K562 (cell line): Measurements from ENCODE around the gene ERICH6. TPM values are rescaled to one million over a fixed set of nuclear protein-coding genes. Genes with fewer than 3 reads are reported as not detected.
A peak's percentile ranks its signal among the peaks of the same experiment; 100 is the strongest.

ENCODE experiments used
- BCL6 ChIP-seq: fragments of 250-450 bp; sonication (Bioruptor Pico); IDR thresholded peaks from 2 replicates; pipeline ENCODE4 v1.4.0; 2020
- ELF2 ChIP-seq: fragments of 250-450 bp; sonication (Bioruptor Pico); IDR thresholded peaks from 2 replicates; pipeline ENCODE4 v1.5.0; 2021; ENCODE audit warnings: mild to moderate bottlenecking
- FOXK2 ChIP-seq, 2 experiments: fragments of 450-650 bp; IDR thresholded peaks in 1 of 2; conservative IDR thresholded peaks in 1 of 2; 2 replicates each; pipeline ENCODE4 v1.6.1; 2016; ENCODE audit warnings: low read depth in 2 of 2, mild to moderate bottlenecking in 1 of 2
- GABPB1 ChIP-seq: sonication (generic); formaldehyde crosslinking; IDR thresholded peaks from 2 replicates; pipeline ENCODE4 v1.8.0; 2022; ENCODE audit warnings: mild to moderate bottlenecking, missing genetic modification reagents
- KLF10 ChIP-seq: fragments of 250-450 bp; sonication (Bioruptor Pico); IDR thresholded peaks from 2 replicates; pipeline ENCODE4 v1.6.1; 2021; ENCODE audit warnings: matching md5 sums
- KLF16 ChIP-seq: IDR thresholded peaks from 2 replicates; pipeline ENCODE4 v1.6.1; 2016; ENCODE audit warnings: antibody characterized with exemption
- LEF1 ChIP-seq: fragments of 450-650 bp; IDR thresholded peaks from 2 replicates; pipeline ENCODE4 v1.6.1; 2016; ENCODE audit warnings: mild to moderate bottlenecking
- SMC3 ChIP-seq: conservative IDR thresholded peaks from 2 replicates; pipeline ENCODE4 v1.6.1; 2011; ENCODE audit warnings: low read depth, low read length, improper control_type of control experiment; ENCODE audit not compliant: insufficient read depth
- SREBF2 ChIP-seq: sonication (generic); formaldehyde crosslinking; IDR thresholded peaks from 2 replicates; pipeline ENCODE4 v1.4.0; 2020; ENCODE audit warnings: mild to moderate bottlenecking, missing genetic modification reagents
- ZNF324 ChIP-seq: fragments of 250-450 bp; sonication (Bioruptor Pico); IDR thresholded peaks from 2 replicates; pipeline ENCODE4 v1.4.0; 2020; ENCODE audit warnings: mild to moderate bottlenecking
- ZNF384 ChIP-seq: IDR thresholded peaks from 2 replicates; pipeline ENCODE4 v1.6.1; 2012; ENCODE audit warnings: low read depth, low read length, improper control_type of control experiment
- polyA plus RNA-seq, 8 experiments: library from polyadenylated mRNA; depleted of rRNA in 4 of 8; stranded (reverse) in 5 of 8; unstranded in 3 of 8; fragments of >200 nt; fragmentation: Nextera tagmentation in 2 of 8; fragmentation: Illumina TruSeq in 1 of 8; extraction: Ambion mirVana in 2 of 8; extraction: Trizol in 1 of 8; gene quantifications; 2 replicates each; pipeline versions ENCODE4 v1.2.1 to v1.2.3, GENCODE V29; 2011 to 2014; ENCODE audit warnings: inconsistent platforms in 1 of 8, missing spikeins in 1 of 8
- total RNA-seq, 7 experiments: library from RNA; depleted of rRNA in 6 of 7; stranded (reverse); fragments of >200 nt in 6 of 7; fragmentation: Illumina TruSeq in 2 of 7; extraction: Trizol in 2 of 7; gene quantifications; 2 replicates each; pipeline versions ENCODE4 v1.2.1 to v1.2.3, GENCODE V29; 2011 to 2021; ENCODE audit warnings: low replicate concordance in 1 of 7
- TF ChIP-seq, protein P1 (sequence below): fragments of 250-450 bp; sonication (Bioruptor Pico); IDR thresholded peaks from 2 replicates; pipeline ENCODE4 v1.5.0; 2022; ENCODE audit warnings: mild to moderate bottlenecking
- TF ChIP-seq, protein P2 (sequence below): fragments of 200-800 bp; sonication (Bioruptor generic); IDR thresholded peaks from 2 replicates; pipeline ENCODE4 v1.6.1; 2017; ENCODE audit warnings: missing genetic modification characterization, missing compliant biosample characterization
- TF ChIP-seq, protein P3 (sequence below): fragments of 250-450 bp; sonication (Bioruptor Pico); IDR thresholded peaks from 2 replicates; pipeline ENCODE4 v1.5.0; 2021; ENCODE audit warnings: mild to moderate bottlenecking, borderline replicate concordance
- TF ChIP-seq, protein P4 (sequence below): fragments of 250-450 bp; sonication (Bioruptor Pico); IDR thresholded peaks from 2 replicates; pipeline ENCODE4 v1.8.0; 2022; ENCODE audit warnings: inconsistent platforms
- TF ChIP-seq, protein P5 (sequence below): fragments of 450-650 bp; IDR thresholded peaks from 2 replicates; pipeline ENCODE4 v1.6.1; 2017; ENCODE audit warnings: antibody characterized with exemption
- TF ChIP-seq, protein P6 (sequence below), 2 experiments: fragments of 450-650 bp; IDR thresholded peaks; 2 replicates each; pipeline ENCODE4 v1.6.1; 2016

The ERICH6 gene
- total and polyA plus RNA-seq, 9 of the 15 experiments (the other 6 are each of a cell fraction or from before 2014, with no cell fraction given), result not detected

DNA sequence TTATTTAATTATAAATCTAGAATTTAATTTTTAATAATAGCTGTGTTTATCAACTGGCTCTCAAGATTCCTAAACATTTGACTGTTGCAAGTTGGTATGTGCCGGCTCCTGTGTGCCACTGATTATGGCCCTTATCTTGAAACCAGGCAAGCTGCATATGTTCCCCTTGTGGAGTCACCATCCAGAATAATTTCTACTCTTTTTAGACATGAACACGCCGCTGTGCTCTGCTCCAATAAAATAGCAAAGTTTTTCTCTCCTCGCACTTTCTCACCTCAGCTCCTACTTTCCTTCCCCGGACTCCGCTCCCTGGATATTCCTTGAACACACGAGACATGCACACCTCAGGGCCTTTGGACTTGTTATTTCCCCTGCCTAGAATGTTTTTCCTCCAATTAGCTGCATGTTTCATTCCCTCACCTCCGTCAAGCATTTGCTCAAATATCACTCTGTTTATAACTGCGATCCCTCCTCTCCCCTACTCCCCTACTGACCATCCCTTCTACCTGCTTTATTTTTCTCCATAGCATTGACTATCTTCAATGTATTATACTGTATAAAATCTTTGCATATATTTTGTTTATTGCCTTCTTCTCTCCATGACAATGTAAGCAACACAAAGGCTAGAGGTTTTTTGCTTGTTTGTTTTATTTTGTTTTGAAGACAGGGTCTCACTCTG, 26.1 kb upstream of the ERICH6 start (continued):
- TF ChIP-seq, protein P1, sequence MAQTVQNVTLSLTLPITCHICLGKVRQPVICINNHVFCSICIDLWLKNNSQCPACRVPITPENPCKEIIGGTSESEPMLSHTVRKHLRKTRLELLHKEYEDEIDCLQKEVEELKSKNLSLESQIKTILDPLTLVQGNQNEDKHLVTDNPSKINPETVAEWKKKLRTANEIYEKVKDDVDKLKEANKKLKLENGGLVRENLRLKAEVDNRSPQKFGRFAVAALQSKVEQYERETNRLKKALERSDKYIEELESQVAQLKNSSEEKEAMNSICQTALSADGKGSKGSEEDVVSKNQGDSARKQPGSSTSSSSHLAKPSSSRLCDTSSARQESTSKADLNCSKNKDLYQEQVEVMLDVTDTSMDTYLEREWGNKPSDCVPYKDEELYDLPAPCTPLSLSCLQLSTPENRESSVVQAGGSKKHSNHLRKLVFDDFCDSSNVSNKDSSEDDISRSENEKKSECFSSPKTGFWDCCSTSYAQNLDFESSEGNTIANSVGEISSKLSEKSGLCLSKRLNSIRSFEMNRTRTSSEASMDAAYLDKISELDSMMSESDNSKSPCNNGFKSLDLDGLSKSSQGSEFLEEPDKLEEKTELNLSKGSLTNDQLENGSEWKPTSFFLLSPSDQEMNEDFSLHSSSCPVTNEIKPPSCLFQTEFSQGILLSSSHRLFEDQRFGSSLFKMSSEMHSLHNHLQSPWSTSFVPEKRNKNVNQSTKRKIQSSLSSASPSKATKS (CRISPR knock-in tag), result no peak
- TF ChIP-seq LEF1 (peak; percentile 93), SMC3 (no peak), ELF2 (no peak), SREBF2 (CRISPR knock-in tag) (no peak), FOXK2 (conservative IDR thresholded peaks at IDR 0.05 in 1 of 2, IDR thresholded peaks at IDR 0.05 in 1 of 2; ENCODE audit: low read depth in 2 of 2) (peak; percentile 93 to 96), ZNF324 (CRISPR knock-in tag) (no peak), KLF10 (no peak), KLF16 (peak; percentile 84), BCL6 (CRISPR knock-in tag) (no peak), GABPB1 (CRISPR knock-in tag) (no peak), ZNF384 (no peak)
- TF ChIP-seq, protein P2, sequence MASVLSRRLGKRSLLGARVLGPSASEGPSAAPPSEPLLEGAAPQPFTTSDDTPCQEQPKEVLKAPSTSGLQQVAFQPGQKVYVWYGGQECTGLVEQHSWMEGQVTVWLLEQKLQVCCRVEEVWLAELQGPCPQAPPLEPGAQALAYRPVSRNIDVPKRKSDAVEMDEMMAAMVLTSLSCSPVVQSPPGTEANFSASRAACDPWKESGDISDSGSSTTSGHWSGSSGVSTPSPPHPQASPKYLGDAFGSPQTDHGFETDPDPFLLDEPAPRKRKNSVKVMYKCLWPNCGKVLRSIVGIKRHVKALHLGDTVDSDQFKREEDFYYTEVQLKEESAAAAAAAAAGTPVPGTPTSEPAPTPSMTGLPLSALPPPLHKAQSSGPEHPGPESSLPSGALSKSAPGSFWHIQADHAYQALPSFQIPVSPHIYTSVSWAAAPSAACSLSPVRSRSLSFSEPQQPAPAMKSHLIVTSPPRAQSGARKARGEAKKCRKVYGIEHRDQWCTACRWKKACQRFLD, result peak; percentile 73; the same call in 1 of the 2 replicates
- TF ChIP-seq, protein P3, sequence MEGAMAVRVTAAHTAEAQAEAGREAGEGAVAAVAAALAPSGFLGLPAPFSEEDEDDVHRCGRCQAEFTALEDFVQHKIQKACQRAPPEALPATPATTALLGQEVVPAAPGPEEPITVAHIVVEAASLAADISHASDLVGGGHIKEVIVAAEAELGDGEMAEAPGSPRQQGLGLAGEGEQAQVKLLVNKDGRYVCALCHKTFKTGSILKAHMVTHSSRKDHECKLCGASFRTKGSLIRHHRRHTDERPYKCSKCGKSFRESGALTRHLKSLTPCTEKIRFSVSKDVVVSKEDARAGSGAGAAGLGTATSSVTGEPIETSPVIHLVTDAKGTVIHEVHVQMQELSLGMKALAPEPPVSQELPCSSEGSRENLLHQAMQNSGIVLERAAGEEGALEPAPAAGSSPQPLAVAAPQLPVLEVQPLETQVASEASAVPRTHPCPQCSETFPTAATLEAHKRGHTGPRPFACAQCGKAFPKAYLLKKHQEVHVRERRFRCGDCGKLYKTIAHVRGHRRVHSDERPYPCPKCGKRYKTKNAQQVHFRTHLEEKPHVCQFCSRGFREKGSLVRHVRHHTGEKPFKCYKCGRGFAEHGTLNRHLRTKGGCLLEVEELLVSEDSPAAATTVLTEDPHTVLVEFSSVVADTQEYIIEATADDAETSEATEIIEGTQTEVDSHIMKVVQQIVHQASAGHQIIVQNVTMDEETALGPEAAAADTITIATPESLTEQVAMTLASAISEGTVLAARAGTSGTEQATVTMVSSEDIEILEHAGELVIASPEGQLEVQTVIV (CRISPR knock-in tag), result no peak
- TF ChIP-seq, protein P4, sequence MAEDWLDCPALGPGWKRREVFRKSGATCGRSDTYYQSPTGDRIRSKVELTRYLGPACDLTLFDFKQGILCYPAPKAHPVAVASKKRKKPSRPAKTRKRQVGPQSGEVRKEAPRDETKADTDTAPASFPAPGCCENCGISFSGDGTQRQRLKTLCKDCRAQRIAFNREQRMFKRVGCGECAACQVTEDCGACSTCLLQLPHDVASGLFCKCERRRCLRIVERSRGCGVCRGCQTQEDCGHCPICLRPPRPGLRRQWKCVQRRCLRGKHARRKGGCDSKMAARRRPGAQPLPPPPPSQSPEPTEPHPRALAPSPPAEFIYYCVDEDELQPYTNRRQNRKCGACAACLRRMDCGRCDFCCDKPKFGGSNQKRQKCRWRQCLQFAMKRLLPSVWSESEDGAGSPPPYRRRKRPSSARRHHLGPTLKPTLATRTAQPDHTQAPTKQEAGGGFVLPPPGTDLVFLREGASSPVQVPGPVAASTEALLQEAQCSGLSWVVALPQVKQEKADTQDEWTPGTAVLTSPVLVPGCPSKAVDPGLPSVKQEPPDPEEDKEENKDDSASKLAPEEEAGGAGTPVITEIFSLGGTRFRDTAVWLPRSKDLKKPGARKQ, result no peak
- TF ChIP-seq, protein P5, sequence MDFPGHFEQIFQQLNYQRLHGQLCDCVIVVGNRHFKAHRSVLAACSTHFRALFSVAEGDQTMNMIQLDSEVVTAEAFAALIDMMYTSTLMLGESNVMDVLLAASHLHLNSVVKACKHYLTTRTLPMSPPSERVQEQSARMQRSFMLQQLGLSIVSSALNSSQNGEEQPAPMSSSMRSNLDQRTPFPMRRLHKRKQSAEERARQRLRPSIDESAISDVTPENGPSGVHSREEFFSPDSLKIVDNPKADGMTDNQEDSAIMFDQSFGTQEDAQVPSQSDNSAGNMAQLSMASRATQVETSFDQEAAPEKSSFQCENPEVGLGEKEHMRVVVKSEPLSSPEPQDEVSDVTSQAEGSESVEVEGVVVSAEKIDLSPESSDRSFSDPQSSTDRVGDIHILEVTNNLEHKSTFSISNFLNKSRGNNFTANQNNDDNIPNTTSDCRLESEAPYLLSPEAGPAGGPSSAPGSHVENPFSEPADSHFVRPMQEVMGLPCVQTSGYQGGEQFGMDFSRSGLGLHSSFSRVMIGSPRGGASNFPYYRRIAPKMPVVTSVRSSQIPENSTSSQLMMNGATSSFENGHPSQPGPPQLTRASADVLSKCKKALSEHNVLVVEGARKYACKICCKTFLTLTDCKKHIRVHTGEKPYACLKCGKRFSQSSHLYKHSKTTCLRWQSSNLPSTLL, result no peak
- TF ChIP-seq, protein P6, sequence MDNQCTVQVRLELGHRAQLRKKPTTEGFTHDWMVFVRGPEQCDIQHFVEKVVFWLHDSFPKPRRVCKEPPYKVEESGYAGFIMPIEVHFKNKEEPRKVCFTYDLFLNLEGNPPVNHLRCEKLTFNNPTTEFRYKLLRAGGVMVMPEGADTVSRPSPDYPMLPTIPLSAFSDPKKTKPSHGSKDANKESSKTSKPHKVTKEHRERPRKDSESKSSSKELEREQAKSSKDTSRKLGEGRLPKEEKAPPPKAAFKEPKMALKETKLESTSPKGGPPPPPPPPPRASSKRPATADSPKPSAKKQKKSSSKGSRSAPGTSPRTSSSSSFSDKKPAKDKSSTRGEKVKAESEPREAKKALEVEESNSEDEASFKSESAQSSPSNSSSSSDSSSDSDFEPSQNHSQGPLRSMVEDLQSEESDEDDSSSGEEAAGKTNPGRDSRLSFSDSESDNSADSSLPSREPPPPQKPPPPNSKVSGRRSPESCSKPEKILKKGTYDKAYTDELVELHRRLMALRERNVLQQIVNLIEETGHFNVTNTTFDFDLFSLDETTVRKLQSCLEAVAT (IDR thresholded peaks at IDR 0.05), result peak; percentile 56 to 63; a peak in 2 of 4 replicates
